GM06990 (cell line): ENCODE results near the gene TRMT10B.

Source experiments
- DNase-seq: peaks from one replicate; pipeline ENCODE4 v3.0.0-alpha.2; 2011; ENCODE audit not compliant: insufficient read length; ENCODE audit errors: extremely low read depth
- H3K27me3 ChIP-seq: replicated peaks from 2 replicates; pipeline ENCODE4 v1.6.0; 2011; ENCODE audit warnings: low read length; ENCODE audit not compliant: control insufficient read depth, insufficient read depth
- H3K36me3 ChIP-seq: 2 replicates; pipeline ENCODE4 v1.5.1; 2011; ENCODE audit warnings: low read length; ENCODE audit not compliant: control insufficient read depth, insufficient read depth
- H3K4me3 ChIP-seq: replicated peaks from 2 replicates; pipeline ENCODE4 v1.5.1; 2011; ENCODE audit warnings: low read depth, mild to moderate bottlenecking, control low read depth, low read length
- CTCF ChIP-seq: IDR thresholded peaks from 2 replicates; pipeline ENCODE4 v1.5.1; 2011; ENCODE audit warnings: low read length, control low read depth, mild to moderate bottlenecking, inconsistent platforms; ENCODE audit not compliant: insufficient read depth, poor library complexity, severe bottlenecking

Gene TRMT10B

GRCh38 chr9:37784616-37785483 lies 31.2 kb downstream of the TRMT10B start, which contains the start of gene EXOSC3:
EXOSC3 (minus strand) TSS chr9:37785064; CDS start chr9:37785044, 20 bp downstream.
- DNase-seq = peak; percentile 90
- Histone ChIP-seq H3K27me3 (no peaks in the 10 kb centered on the region), H3K36me3 (peaks cover 8% of the 10 kb centered on the region), H3K4me3 (peak within 1 kb of the TSS; percentile 87)
- TF ChIP-seq CTCF = no peak

- H3K27me3 ChIP-seq = no peaks in the 10 kb centered on the region
- no peak overlapping the region for H3K4me3 ChIP-seq
- no peak for TF ChIP-seq CTCF
- peaks cover 6% of the 10 kb centered on the region for H3K36me3 ChIP-seq
- peak; percentile 16 for DNase-seq
Measured at GRCh38 chr9:37787059-37787458, 33.5 kb downstream of the TRMT10B start.

DNA sequence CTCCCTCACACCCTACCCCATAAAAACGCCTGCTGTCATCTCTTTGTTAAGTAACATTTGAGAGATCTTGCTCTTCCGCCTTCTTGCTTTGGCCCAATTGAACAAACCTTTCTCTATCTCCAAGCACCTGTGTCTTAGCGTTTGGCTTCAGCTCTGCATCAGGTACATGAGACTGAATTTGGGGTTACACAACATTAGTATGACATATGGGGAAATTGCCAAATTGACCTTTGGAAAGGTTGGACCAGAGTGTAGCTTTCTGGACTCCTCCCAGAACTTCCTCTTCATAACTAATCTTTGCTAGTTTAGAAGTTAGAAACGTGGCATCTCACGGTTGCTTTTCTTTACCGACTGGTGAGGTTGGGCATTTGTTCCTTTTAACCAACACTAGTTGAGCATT lies 34.7 kb downstream of the TRMT10B start:
- Histone ChIP-seq H3K4me3 (no peak overlapping the region), H3K27me3 (no peaks in the 10 kb centered on the region), H3K36me3 (peaks cover under 1% of the 10 kb centered on the region; the same call in 1 of the 2 replicates)
- no peak for DNase-seq
- TF ChIP-seq CTCF = no peak

GRCh38 chr9:37790096-37790495 lies 36.5 kb downstream of the TRMT10B start:
- no peak for TF ChIP-seq CTCF
- no peaks in the 10 kb centered on the region for H3K27me3 ChIP-seq
- no peak overlapping the region for H3K4me3 ChIP-seq
- no peak for DNase-seq
- no peaks in the 10 kb centered on the region for H3K36me3 ChIP-seq

DNA sequence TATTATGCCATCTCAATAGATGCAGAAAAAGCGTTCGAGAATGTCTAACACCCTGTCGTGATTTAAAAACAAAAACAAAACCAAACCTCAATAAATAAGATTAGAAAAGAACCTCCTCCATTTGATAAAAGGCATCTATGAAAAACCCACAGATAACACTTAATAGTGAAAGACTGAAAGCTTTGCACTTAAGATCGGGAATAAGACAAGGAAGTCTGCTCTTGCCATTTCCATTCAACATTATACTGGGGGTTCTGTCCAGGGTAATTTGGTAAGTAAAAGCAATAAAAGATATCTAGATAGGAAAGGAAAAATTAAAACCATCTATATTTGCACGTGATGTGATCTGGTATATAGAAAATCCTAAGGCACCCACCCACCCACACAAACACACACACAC lies 38.5 kb downstream of the TRMT10B start:
- no peak for DNase-seq
- H3K36me3 ChIP-seq = no peaks in the 10 kb centered on the region
- no peaks in the 10 kb centered on the region for H3K27me3 ChIP-seq
- no peak for TF ChIP-seq CTCF
- H3K4me3 ChIP-seq = no peak overlapping the region
